Measurements from ENCODE around the gene SOX10.

GRCh38 chr22:37932821-37933578 is 51.4 kb downstream of the SOX10 start:
- TF ChIP-seq, protein P1, sequence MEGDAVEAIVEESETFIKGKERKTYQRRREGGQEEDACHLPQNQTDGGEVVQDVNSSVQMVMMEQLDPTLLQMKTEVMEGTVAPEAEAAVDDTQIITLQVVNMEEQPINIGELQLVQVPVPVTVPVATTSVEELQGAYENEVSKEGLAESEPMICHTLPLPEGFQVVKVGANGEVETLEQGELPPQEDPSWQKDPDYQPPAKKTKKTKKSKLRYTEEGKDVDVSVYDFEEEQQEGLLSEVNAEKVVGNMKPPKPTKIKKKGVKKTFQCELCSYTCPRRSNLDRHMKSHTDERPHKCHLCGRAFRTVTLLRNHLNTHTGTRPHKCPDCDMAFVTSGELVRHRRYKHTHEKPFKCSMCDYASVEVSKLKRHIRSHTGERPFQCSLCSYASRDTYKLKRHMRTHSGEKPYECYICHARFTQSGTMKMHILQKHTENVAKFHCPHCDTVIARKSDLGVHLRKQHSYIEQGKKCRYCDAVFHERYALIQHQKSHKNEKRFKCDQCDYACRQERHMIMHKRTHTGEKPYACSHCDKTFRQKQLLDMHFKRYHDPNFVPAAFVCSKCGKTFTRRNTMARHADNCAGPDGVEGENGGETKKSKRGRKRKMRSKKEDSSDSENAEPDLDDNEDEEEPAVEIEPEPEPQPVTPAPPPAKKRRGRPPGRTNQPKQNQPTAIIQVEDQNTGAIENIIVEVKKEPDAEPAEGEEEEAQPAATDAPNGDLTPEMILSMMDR (IDR thresholded peaks at IDR 0.05; ENCODE audit: insufficient read depth, low read depth, low read length) = no peak
- no peak for TF ChIP-seq EZH2 (IDR thresholded peaks at IDR 0.05; ENCODE audit: insufficient read depth, low read length)

Measured in astrocyte (in vitro differentiated cells and primary cell).